OCI-M2 (cell line): ENCODE measurements around the gene PRR27.

Experiments used
- DNase-seq: peaks from one replicate; lab custom pipeline; 2025; ENCODE audit not compliant: unreplicated experiment; lab: John Stamatoyannopoulos, UW

Gene PRR27

DNA sequence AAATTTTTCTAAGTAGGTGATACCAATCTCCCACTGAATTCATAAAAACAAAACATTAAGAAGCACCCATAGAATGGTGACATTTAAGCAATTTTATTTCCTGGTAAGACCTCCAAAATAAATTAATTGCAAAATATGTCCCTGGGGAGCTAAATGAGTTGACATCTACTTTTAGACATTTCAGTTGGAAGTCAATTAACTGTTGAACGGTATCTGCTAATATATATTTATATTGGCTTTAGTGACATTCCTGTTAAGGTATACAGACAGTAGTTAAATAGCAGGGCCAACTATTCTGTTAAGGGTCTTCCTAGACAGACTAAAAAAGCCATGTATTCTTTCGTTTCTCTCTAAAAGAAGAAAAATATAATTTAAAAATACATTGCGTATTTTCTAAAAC lies at the start of gene PRR27:
TSS of gene PRR27 (plus strand) at position 301 of the 400 bp plus-strand sequence. CDS start 139 bp downstream, outside the sequence.
- DNase-seq: no peak

DNA sequence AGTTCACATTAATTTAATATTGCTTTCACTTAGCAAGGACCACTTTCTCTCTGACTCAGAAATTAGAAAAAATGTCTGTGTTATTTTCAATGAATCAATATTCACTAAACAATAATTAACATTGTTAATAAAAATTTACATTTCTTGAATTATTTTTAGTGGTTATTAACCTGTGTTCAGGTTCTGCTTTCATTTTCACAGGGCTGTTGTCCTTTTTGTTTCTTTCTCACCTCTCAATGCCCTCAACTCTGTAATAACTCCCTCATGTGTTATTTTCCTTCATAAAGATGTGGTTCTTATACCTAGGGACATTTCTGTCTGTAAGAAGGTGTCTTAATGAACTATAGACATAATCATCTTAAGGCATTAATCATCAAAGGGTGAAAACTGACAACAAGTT lies 43.1 kb upstream of the PRR27 start:
- DNase-seq: no peak

DNA sequence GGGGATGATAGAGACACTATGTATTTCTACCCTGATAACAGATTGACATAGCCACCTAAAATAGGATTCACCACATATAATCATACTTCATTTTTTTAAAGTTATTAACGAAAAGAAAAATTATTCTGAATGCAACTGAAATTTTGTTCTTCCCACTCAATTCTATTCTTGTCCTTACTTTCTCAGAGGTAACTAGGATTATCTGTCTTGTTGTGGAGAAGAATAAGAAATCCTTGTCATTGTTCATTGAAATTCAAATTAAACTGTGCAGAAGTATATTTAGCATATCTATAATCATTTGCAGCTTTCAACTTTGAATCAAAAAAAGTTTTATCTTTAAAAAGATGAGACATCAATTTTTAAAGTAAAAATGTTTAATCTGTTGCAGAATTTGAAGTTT lies 40.4 kb upstream of the PRR27 start:
- no peak for DNase-seq

DNA sequence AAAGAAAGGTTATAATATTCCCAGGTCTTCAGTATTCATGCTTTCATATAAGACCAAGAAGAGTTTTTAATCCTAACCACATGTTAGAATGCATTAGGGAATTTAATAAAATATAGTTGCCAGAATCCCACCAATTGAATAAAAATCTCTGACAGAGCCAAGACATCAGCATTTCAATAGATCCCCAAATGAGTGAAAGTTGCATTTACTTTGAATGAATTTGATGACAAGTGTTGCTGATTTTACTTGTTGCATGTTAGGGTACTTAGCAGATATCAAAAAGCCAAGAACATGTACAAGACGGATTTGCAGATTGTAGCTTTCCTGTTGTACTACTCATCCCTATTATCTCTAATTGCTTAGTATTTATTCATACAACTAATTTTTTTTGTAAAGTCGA lies 39.9 kb upstream of the PRR27 start:
- DNase-seq: no peak

DNA sequence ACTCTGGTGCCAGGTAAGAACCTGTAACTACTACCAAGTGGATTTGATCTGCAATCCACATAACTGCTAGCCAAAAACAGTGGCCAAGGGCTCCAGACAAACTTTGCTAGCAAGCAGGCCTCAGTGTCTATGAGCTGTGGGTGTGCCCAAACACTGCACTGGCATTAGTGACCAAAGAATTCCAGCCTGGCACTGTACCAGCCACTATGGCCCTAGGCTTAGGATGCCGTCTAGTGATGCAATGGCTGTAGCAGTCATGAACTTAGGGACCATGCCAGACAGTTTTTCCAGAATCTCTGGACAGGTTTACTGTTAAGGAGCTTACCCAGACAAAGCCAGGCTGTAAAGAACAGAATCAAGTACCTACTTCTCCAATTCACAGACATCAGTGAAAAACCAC lies 33.7 kb upstream of the PRR27 start:
- DNase-seq: no peak

DNA sequence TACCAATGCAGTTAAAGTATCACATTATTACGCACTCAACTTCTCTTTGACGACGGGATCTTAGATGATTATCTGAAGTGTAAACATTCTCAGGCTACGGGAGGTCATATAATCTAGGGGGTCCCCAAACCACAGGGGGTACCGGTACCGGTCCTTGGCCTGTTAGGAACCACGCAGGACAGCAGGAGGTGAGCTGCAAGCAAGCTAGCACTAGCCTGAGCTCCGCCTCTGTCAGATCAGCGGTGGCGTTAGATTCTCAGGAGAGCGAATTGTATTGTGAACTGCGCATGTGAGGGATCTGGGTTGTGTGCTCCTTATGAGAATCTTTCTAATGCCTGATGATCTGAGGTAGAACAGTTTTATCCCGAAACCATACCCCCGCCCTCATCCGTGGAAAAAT lies 20.6 kb upstream of the PRR27 start:
- no peak for DNase-seq

DNA sequence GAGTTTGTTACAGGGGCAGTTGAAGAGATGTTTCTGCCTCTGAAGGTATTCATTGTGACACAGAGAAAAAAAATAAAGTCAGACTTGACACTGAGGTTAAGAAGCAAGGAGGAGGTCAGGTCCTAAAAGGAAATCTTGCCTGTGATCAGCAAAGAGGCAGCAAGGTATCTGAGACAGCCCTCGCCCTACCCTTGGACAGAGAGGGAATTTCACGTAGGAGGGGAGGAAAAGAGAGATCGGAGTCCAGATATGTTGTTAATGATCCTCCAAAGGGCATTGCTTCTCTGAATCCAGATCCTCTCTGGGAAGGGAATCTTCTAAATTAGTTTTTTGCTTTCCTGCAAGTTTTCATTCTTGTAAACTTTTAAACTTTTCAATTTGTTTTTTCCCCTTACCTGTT lies 15.3 kb upstream of the PRR27 start:
- DNase-seq: no peak

DNA sequence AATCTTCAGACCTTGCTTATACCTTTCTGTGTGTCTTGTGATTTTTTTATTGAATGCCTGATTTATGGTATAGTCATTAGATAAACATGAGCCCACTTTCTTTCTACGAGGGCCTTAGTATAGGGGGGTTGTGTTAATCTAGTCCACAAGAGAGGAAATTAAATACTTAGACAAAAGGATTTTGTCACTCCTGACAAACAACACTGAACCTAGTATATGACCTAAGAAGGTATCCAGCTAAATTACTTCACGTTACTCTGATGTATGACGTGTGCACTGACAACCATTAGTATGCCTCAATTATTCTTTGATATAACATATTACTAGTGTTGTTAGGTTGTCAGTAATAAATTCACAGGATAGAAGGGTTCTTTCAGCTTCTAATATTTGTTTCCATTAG lies 2.8 kb upstream of the PRR27 start:
- DNase-seq: no peak

DNA sequence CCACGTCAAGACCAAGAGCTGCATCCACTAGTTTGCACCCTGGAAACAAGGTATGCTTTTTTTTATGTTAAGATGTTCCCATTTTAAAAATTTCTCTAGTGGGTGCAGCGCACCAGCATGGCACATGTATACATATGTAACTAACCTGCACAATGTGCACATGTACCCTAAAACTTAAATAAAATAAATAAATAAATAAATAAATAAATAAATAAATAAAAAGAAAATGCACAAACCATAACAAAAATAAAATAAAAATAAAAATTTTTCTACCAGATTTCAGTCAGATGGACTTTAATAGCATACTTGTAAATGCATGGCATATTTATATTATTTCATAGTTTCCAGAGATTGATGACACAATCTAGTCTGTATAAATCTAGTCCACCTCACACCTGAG lies 1.9 kb upstream of the PRR27 start:
- no peak for DNase-seq

DNA sequence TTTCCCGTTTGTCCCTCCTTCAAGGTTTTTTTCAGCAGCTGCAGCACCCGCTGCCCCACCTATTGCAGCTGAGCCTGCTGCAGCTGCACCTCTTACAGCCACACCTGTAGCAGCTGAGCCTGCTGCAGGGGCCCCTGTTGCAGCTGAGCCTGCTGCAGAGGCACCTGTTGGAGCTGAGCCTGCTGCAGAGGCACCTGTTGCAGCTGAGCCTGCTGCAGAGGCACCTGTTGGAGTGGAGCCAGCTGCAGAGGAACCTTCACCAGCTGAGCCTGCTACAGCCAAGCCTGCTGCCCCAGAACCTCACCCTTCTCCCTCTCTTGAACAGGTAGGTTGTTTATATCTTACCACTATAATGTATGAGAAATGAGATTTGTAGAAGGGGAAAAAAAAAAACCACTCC lies 4.5 kb downstream of the PRR27 start:
- no peak for DNase-seq

DNA sequence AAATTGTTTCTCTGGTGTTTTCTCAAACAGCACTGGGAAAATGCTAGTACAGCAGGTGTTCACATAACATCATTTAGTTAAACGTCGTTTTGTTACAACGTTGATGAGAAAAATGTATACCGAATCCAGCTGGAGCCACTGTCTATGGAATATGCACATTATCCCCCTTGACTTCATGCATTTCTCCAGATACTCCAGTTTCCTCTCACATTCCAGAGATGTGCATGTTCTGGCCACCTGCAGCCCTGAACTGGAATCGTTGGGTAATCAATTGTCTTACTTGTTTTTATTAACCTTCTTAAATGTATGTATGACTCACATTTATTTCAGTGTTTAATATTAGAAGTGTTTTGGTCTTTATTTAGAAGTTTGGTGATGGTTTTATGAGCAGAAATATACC lies 23.1 kb downstream of the PRR27 start:
- no peak for DNase-seq

DNA sequence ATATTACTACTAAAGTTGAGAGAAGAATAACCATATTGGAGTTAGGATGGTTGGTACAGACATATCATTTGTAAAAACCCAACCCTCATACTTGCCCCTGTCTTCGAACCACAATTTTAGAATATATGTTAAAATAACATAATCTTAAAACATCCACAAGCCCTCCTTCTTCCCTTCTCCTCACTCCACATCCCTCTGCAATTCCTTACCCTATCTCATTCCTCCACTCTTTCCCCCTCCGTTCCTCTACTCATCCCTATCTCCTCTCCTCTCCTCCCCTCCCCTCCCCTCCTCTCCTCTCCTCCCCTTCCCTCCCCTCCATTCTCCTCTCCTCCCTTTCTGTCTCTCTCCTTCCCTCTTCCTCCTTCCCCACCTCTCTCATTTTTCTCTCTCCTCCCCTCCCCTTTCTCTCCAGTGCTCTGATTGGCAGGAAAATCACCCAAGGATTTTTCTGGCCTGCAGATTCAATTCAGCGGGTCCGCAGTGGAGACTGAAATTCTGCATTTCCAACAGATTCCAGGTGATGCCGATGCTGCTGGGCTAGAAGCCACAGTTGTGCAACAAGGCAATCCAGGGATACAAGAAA lies 24.1 kb downstream of the PRR27 start:
- DNase-seq: no peak

DNA sequence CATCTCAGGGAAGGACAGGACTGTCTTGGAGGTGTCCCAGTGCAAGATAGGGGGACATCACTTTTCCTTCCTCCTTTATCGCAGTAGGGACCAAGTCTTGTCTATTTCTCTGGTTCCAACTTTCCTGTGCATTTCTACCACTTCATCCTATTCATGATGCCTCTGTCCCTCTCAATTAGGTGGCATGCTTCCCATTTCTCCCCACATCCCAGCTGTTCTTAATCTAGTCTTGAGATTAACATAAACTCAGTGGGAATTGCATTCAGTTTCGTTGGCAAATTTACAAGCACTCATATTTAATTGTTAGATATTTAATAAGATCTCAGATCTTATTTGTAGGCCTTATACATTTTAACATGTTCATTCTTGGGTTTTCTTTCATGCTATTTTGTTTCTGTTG lies 25.8 kb downstream of the PRR27 start:
- DNase-seq: no peak

DNA sequence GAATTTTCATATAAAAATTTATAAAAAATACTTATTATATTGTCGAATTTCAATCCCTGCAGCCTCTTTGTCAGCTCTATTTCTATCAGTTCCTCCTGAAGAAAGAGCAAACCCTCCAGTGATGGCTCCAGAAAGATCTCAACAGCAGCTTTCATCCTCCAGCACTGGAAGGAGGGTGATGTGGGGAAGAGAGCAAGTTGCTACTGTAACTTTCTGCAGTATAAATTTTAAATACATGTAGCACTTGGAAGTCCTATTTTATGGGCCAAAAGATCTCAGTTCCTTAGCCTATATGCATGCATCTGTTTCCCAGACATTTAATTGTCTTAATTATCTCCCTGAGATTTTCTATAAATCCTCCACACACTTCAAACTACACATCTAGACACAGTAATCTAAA lies 27.8 kb downstream of the PRR27 start:
- no peak for DNase-seq

DNA sequence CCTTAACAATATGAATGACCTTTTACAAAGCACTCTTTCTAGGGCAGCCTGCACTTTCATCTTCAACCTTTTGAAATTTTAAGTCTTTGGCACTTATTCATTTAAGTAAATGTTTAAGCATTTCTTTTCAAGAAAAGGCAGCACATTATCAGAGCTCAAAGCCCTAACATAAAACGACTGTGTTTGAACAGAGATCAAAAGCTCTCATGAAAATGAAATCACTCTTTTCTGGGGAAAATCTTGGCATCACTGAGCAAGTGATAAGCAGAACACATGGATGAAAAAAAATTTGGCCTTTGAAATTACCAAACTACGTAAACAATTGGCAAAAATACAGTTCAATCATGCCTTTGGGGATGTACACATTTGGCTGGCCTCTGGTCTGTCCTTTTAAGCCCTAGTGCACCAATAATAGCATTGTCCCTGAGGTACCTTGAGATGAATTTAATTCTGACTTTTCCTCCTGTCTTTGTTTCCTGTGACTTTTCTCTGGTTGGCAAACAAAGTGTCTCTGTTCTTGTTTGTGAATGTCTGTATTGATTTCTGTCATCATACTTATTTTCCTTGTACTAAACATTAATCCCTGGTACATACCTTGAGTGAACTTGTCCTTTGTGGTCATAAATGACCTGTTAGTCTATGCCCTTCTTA lies 28.6 kb downstream of the PRR27 start:
- no peak for DNase-seq

DNA sequence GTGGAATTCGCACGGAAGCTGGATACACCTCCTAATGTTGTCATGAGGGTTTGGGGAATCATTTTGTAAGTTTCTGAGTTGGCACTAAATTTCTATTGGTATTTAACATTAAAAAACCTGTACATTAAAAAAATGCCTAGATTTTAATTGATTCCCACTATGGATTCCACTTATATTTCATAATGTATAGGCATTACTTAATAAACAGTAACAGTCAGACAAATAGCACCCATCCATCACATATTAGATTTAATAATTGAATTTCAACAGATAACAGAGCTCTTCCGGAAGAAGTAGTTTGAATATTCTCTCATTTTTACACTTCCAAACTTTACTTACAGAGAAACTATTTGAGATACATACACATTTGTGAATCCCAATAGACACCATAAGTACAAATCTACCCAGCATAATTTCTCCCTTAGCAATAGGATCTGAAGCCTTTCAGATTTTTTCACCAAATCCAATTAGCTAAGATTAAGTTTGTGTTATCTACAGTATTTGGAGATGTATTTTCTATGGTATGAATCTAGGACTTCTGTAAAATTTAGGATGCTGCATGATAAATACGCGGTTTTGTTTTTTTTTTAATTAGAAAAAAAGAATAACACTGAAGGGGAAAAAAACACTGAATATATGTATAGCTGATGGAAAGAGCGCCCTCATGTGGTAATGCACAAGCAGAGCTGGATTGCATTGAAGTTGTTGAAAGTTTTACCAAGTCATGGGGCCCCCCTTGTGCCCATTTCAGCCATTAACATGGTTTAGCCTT lies 29.3 kb downstream of the PRR27 start:
- DNase-seq: peak; percentile 2

DNA sequence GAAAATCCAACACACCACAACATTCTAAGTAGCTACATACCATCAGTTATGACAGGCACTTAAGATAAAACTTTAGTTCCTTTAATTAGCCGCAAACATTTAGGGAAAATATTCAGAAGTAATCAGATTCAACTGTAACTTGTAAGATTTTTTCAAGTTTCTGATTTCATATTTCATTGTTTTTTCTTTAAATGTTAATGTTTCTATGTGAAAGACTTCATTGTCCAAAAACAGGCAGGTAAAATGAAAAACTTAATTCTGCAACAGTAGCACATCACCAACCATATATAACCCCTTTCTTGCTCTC lies 29.9 kb downstream of the PRR27 start:
- DNase-seq: no peak

DNA sequence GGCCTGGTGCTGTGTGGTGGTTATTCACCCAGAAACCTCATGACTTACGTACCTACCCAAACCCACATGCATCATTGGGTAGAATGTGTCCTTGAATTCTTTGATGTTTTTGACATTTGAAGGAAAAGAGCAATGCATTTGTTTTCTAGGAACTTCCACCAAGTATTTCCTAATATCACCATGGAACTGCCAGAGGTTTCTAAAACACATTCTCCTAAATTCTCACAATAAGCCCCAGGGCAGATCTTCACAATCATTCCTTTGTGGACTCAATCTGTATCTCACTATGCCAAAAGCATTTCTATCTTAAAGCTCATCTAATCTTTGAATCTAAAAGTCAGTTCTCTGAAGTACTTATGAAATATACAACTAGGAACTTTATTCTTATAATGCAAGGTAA lies 33.2 kb downstream of the PRR27 start:
- DNase-seq: no peak

DNA sequence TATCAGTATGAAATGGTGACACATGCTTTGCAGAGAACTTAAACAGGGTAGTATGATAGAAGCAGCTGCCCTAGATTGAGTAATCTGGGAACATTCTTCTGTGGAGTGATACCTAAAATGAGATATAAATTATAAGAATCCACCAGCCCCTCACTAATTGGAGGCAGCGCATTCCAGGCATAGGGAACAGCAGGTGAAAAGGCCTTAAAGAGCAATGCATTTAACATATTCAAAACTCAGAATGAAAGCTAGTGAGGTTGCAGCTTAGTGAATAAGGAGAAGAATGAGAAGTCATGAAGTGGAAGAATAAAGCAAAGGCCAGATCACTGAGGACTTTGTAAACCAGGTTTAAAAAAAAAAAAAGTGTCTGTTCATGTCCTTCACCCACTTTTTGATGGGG lies 36.5 kb downstream of the PRR27 start:
- no peak for DNase-seq

DNA sequence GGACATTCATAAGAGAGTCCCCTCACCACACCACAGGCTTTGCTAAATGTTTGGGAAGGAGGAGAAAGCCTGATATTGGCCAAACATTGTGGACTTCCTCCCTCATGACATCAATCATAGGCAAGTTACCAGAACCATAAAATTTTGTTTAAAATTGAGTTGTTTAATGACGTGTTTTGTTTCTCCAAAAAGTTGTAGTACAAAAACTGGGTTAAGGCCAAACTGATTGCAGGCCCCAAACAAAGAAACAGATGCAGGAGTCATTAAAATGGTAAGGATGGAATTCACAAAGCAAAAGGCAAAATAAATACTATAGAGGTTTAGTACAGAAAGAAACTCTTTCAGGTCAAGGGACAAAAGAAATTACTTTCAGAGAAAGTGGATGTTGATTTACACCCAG lies 37.6 kb downstream of the PRR27 start:
- no peak for DNase-seq

DNA sequence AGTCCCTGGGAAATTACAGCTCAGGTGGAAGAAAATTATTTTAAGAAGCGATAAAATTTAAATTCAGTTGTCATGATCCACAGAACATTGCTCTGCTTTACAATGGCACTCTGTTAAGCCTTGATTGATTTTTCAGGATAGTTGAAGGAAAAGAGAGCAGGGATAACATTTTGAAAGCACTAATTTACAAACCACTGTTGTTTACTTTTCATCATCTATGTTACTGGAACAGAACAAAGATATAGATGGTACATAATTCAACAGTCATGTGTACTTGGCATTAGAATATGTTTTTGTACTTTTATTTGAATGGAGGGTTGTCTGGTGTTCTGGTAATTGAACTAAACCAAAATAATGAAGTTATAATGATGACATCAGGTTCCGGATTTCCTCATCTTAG lies 38.9 kb downstream of the PRR27 start:
- no peak for DNase-seq

DNA sequence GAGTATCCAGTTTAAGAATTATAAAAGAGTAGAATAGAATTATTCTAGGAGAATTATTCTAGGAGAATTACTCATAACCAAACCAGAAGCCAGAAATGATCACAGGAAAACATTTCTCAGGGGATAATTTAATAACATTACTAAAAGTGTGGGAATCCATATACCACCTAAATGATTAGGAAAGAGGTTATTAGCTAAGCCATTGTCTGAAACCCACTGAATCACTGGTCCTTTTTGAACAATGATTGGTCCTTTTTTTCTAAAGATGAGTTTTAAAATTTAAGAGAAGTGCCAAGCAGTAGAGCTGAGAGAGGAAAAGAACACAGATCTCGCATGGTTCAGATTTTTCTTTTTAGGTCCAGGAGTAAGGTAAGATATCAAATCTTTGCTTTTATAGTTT lies 41.4 kb downstream of the PRR27 start, which contains the start of gene ODAM:
TSS of gene ODAM (plus strand) at position 301 of the 400 bp plus-strand sequence. CDS start 819 bp downstream, outside the sequence.
- no peak for DNase-seq

DNA sequence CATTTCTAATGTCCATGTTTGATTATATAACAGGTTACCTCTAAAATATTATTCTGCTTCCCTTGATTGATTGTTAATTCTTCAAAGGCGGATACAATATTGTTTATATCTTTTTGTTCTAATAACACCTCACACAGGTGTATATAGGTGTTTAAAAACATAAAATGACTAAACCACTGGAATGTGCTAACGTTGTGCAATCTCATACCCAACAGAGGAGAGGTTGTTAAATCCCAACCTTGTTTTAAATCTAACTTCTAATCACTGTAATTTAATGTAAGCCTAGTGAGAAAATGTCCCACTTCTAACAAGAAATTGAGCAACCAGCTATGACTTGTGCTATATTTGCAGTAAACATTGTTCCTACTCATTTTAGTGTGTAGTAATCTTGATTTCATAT lies 42.8 kb downstream of the PRR27 start:
- no peak for DNase-seq
